ENCODE measurements around the gene CHMP1A. TPM values are rescaled to one million over a fixed set of nuclear protein-coding genes. Genes with fewer than 3 reads are reported as not detected.

Gene CHMP1A
- total RNA-seq, 1 experiment from 2014 or later = 108 TPM

DNA sequence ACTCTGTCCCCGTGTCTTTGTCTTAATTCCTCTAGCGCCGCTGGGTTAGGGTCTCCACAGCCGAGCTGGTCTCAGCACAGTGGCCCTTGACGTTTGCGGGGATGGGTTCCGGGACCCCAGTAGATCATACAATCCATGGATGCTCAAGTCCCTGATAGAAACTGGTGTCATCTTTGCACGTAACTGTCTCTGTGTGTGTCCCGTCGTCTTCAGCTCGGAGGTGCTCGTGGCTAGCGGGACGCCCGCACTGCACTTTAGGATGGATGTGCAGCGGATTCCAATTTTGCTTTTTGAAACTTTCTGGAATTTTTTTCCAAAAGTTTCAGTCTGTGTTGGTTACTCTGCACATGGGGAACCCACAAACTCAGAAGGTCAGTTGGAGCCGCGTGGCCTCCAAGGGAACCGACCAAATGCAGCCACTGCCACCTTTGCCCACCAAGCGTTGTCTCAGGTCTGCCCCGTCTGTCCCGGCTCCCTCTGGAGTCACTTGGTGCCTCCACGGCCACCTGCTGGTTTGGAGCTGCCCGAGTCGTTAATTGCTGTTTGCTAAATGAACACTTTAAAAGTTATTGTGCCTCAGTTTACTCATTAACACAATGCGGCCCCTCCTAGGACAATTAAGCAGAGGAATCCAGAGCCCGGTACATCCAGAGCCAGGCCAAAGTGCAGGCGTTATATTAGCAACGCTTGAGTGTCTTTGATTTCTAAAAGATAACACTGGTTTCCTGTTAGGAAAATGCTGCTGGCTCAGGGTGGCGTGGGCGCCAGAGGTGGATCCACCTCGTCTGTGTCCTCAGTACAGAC is 49.4 kb downstream of the CHMP1A start:
- no peak for ATAC-seq
- intact Hi-C loops (cut with micrococcal nuclease) = no loop called here
- H3K9me2 ChIP-seq (replicated peaks; ENCODE audit: low read length) = no peaks in the 10 kb centered on the region
- ChIA-PET CTCF (interaction anchor here (0.8 kb wide), 1 partner anchor 115 kb away, joined by 3 read pairs; no protein-coding TSS in a partner anchor), POLR2A (ENCODE audit: unreplicated experiment) (interaction anchor here (0.6 kb wide), 1 partner anchor 136 kb away, joined by 3 read pairs; no protein-coding TSS in a partner anchor)
- no peak overlapping the region for H3K27ac ChIP-seq (ENCODE audit: low read length)
- TF ChIP-seq EZH2phosphoT487 (IDR thresholded peaks at IDR 0.05; ENCODE audit: borderline replicate concordance, low read length) (no peak), EZH2 (IDR thresholded peaks at IDR 0.05; ENCODE audit: low read length, unreplicated experiment) (no peak)
- TF ChIP-seq, protein P1, sequence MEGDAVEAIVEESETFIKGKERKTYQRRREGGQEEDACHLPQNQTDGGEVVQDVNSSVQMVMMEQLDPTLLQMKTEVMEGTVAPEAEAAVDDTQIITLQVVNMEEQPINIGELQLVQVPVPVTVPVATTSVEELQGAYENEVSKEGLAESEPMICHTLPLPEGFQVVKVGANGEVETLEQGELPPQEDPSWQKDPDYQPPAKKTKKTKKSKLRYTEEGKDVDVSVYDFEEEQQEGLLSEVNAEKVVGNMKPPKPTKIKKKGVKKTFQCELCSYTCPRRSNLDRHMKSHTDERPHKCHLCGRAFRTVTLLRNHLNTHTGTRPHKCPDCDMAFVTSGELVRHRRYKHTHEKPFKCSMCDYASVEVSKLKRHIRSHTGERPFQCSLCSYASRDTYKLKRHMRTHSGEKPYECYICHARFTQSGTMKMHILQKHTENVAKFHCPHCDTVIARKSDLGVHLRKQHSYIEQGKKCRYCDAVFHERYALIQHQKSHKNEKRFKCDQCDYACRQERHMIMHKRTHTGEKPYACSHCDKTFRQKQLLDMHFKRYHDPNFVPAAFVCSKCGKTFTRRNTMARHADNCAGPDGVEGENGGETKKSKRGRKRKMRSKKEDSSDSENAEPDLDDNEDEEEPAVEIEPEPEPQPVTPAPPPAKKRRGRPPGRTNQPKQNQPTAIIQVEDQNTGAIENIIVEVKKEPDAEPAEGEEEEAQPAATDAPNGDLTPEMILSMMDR (conservative IDR thresholded peaks at IDR 0.05; ENCODE audit: low read depth, low read length) = no peak
- H3K36me3 ChIP-seq (ENCODE audit: low read depth, low read length) = no peaks in the 10 kb centered on the region
- no peaks in the 10 kb centered on the region for H3K9me3 ChIP-seq (ENCODE audit: low read length)
- DNase-seq = no peak
- no peaks in the 10 kb centered on the region for H3K27me3 ChIP-seq (ENCODE audit: low read length)
- H3K79me2 ChIP-seq (ENCODE audit: low read length) = no peaks in the 10 kb centered on the region
- H2AFZ ChIP-seq (ENCODE audit: low read length) = no peak overlapping the region
- H3K4me1 ChIP-seq (ENCODE audit: insufficient read depth, low read length) = no peaks in the 10 kb centered on the region
- no peak overlapping the region for H3K4me3 ChIP-seq (ENCODE audit: low read length)
- BruUV-seq (replicated peaks) = no TSS peak
- no peaks in the 10 kb centered on the region for H3F3A ChIP-seq (ENCODE audit: low read length, unreplicated experiment)
- H4K20me1 ChIP-seq (ENCODE audit: low read length) = no peaks in the 10 kb centered on the region
- H3K9ac ChIP-seq (ENCODE audit: low read length) = no peak overlapping the region
- no peak overlapping the region for H3K4me2 ChIP-seq (ENCODE audit: low read length)

DNA sequence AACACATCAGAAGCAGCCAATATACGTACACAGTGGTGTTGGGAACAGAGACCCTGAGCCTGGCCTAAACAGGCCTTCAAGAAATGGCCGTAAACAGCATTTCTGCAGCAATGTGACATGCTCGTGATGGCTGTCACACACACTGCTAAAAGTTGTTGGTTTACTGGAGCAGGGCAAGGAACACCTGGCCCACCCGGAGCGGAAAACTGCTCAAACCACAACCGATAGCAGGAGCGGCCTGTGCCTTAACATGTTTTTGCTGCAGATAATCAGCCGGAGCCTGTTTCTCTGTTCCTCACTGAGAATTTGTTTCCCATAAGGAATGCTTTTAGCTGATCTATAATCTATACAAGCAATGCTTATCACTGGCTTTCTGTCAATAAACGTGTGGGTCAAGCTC is 50.1 kb downstream of the CHMP1A start:
- TF ChIP-seq EZH2phosphoT487 (IDR thresholded peaks at IDR 0.05; ENCODE audit: borderline replicate concordance, low read length) = no peak
- TF ChIP-seq, protein P1 (conservative IDR thresholded peaks at IDR 0.05; ENCODE audit: low read depth, low read length) = no peak
- no peak for TF ChIP-seq EZH2 (IDR thresholded peaks at IDR 0.05; ENCODE audit: low read length, unreplicated experiment)
- no peak overlapping the region for H2AFZ ChIP-seq (ENCODE audit: low read length)
- intact Hi-C loops (cut with micrococcal nuclease) = no loop called here
- no peaks in the 10 kb centered on the region for H3F3A ChIP-seq (ENCODE audit: low read length, unreplicated experiment)
- no peak overlapping the region for H3K4me3 ChIP-seq (ENCODE audit: low read length)
- no peaks in the 10 kb centered on the region for H3K79me2 ChIP-seq (ENCODE audit: low read length)
- POLR2A ChIA-PET (ENCODE audit: unreplicated experiment) = no interaction called here
- no peaks in the 10 kb centered on the region for H3K9me3 ChIP-seq (ENCODE audit: low read length)
- H3K4me2 ChIP-seq (ENCODE audit: low read length) = no peak overlapping the region
- H3K4me1 ChIP-seq (ENCODE audit: insufficient read depth, low read length) = peaks cover 5% of the 10 kb centered on the region; the same call in 1 of the 2 replicates
- no peak for ATAC-seq
- no peak overlapping the region for H3K9ac ChIP-seq (ENCODE audit: low read length)
- no peaks in the 10 kb centered on the region for H3K9me2 ChIP-seq (replicated peaks; ENCODE audit: low read length)
- H3K36me3 ChIP-seq (ENCODE audit: low read depth, low read length) = no peaks in the 10 kb centered on the region
- CTCF ChIA-PET = no interaction called here
- no TSS peak for BruUV-seq (replicated peaks)
- no peaks in the 10 kb centered on the region for H3K27me3 ChIP-seq (ENCODE audit: low read length)
- no peaks in the 10 kb centered on the region for H4K20me1 ChIP-seq (ENCODE audit: low read length)
- H3K27ac ChIP-seq (ENCODE audit: low read length) = no peak overlapping the region
- no peak for DNase-seq

DNA sequence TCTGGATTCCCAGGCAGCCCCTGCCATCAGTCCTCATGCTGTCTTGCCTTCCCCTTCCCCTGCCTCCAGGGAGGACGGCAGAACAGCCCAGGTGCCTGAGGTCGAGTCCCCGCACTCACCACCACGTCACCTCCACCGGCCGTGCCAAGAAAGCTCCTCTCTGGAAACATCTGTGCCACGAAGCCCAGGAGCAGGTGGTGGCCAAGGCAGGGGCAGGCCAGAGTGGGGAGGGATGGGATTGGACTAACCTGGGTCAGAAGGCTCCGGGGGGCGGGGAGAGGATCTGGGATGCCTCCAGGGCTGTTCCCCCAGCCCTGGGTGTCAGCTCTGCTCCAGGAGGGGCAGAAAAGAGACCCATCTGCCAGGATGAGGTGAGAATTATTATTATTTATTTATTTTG is 51.5 kb downstream of the CHMP1A start:
- intact Hi-C loops (cut with micrococcal nuclease) = no loop called here
- H3K27ac ChIP-seq (ENCODE audit: low read length) = no peak overlapping the region
- peaks cover 10% of the 10 kb centered on the region for H3K4me1 ChIP-seq (ENCODE audit: insufficient read depth, low read length)
- no peak for TF ChIP-seq EZH2 (IDR thresholded peaks at IDR 0.05; ENCODE audit: low read length, unreplicated experiment)
- TF ChIP-seq, protein P1 (conservative IDR thresholded peaks at IDR 0.05; ENCODE audit: low read depth, low read length) = no peak
- no peak for TF ChIP-seq EZH2phosphoT487 (IDR thresholded peaks at IDR 0.05; ENCODE audit: borderline replicate concordance, low read length)
- ATAC-seq (no peak), DNase-seq (no peak)
- no peaks in the 10 kb centered on the region for H3F3A ChIP-seq (ENCODE audit: low read length, unreplicated experiment)
- ChIA-PET POLR2A (ENCODE audit: unreplicated experiment) (no interaction called here), CTCF (no interaction called here)
- BruUV-seq (replicated peaks) = no TSS peak
- no peaks in the 10 kb centered on the region for H3K9me2 ChIP-seq (replicated peaks; ENCODE audit: low read length)
- no peaks in the 10 kb centered on the region for H3K79me2 ChIP-seq (ENCODE audit: low read length)
- H3K4me2 ChIP-seq (ENCODE audit: low read length) = no peak overlapping the region
- no peaks in the 10 kb centered on the region for H3K36me3 ChIP-seq (ENCODE audit: low read depth, low read length)
- H3K27me3 ChIP-seq (ENCODE audit: low read length) = no peaks in the 10 kb centered on the region
- H3K9ac ChIP-seq (ENCODE audit: low read length) = no peak overlapping the region
- H3K4me3 ChIP-seq (ENCODE audit: low read length) = no peak overlapping the region
- no peak overlapping the region for H2AFZ ChIP-seq (ENCODE audit: low read length)
- H3K9me3 ChIP-seq (ENCODE audit: low read length) = no peaks in the 10 kb centered on the region
- H4K20me1 ChIP-seq (ENCODE audit: low read length) = no peaks in the 10 kb centered on the region

Data from PC-3 (cell line).